Measurements from ENCODE around the gene GABRG3. TPM values are rescaled to one million over a fixed set of nuclear protein-coding genes. Genes with fewer than 3 reads are reported as not detected.

GABRG3 gene
- total and polyA plus RNA-seq, 9 of the 15 experiments (the other 6 are each of a cell fraction or from before 2014, with no cell fraction given), result 4.0 to 15.1 (median 11.2) TPM

GRCh38 chr15:27358751-27359434 is 387.9 kb downstream of the GABRG3 start (continued):
- TF ChIP-seq, protein P1, sequence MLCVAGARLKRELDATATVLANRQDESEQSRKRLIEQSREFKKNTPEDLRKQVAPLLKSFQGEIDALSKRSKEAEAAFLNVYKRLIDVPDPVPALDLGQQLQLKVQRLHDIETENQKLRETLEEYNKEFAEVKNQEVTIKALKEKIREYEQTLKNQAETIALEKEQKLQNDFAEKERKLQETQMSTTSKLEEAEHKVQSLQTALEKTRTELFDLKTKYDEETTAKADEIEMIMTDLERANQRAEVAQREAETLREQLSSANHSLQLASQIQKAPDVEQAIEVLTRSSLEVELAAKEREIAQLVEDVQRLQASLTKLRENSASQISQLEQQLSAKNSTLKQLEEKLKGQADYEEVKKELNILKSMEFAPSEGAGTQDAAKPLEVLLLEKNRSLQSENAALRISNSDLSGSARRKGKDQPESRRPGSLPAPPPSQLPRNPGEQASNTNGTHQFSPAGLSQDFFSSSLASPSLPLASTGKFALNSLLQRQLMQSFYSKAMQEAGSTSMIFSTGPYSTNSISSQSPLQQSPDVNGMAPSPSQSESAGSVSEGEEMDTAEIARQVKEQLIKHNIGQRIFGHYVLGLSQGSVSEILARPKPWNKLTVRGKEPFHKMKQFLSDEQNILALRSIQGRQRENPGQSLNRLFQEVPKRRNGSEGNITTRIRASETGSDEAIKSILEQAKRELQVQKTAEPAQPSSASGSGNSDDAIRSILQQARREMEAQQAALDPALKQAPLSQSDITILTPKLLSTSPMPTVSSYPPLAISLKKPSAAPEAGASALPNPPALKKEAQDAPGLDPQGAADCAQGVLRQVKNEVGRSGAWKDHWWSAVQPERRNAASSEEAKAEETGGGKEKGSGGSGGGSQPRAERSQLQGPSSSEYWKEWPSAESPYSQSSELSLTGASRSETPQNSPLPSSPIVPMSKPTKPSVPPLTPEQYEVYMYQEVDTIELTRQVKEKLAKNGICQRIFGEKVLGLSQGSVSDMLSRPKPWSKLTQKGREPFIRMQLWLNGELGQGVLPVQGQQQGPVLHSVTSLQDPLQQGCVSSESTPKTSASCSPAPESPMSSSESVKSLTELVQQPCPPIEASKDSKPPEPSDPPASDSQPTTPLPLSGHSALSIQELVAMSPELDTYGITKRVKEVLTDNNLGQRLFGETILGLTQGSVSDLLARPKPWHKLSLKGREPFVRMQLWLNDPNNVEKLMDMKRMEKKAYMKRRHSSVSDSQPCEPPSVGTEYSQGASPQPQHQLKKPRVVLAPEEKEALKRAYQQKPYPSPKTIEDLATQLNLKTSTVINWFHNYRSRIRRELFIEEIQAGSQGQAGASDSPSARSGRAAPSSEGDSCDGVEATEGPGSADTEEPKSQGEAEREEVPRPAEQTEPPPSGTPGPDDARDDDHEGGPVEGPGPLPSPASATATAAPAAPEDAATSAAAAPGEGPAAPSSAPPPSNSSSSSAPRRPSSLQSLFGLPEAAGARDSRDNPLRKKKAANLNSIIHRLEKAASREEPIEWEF (CRISPR knock-in tag; IDR thresholded peaks at IDR 0.05), result no peak
- TF ChIP-seq MTA3 (IDR thresholded peaks at IDR 0.05; ENCODE audit: borderline replicate concordance) (no peak), ATF6 (CRISPR knock-in tag; IDR thresholded peaks at IDR 0.05) (no peak), HDAC2 (IDR thresholded peaks at IDR 0.05) (no peak), GATAD2A (IDR thresholded peaks at IDR 0.05) (no peak), NR1H2 (CRISPR knock-in tag; IDR thresholded peaks at IDR 0.05) (no peak), PTBP1 (IDR thresholded peaks at IDR 0.05; ENCODE audit: low read depth, low read length) (no peak), HNRNPLL (IDR thresholded peaks at IDR 0.05; ENCODE audit: low read depth, low read length, poor library complexity, severe bottlenecking) (no peak), CREB5 (CRISPR knock-in tag; IDR thresholded peaks at IDR 0.05) (no peak)
- TF ChIP-seq, protein P2, sequence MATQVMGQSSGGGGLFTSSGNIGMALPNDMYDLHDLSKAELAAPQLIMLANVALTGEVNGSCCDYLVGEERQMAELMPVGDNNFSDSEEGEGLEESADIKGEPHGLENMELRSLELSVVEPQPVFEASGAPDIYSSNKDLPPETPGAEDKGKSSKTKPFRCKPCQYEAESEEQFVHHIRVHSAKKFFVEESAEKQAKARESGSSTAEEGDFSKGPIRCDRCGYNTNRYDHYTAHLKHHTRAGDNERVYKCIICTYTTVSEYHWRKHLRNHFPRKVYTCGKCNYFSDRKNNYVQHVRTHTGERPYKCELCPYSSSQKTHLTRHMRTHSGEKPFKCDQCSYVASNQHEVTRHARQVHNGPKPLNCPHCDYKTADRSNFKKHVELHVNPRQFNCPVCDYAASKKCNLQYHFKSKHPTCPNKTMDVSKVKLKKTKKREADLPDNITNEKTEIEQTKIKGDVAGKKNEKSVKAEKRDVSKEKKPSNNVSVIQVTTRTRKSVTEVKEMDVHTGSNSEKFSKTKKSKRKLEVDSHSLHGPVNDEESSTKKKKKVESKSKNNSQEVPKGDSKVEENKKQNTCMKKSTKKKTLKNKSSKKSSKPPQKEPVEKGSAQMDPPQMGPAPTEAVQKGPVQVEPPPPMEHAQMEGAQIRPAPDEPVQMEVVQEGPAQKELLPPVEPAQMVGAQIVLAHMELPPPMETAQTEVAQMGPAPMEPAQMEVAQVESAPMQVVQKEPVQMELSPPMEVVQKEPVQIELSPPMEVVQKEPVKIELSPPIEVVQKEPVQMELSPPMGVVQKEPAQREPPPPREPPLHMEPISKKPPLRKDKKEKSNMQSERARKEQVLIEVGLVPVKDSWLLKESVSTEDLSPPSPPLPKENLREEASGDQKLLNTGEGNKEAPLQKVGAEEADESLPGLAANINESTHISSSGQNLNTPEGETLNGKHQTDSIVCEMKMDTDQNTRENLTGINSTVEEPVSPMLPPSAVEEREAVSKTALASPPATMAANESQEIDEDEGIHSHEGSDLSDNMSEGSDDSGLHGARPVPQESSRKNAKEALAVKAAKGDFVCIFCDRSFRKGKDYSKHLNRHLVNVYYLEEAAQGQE (IDR thresholded peaks at IDR 0.05; ENCODE audit: borderline replicate concordance), result peak; percentile 59
- TF ChIP-seq, protein P2 (CRISPR knock-in tag; IDR thresholded peaks at IDR 0.05; ENCODE audit: low read depth), result no peak

Measured in K562 (cell line).